GM21825 (cell line): Measurements from ENCODE around the gene HAUS8.

Experiments used
- ATAC-seq: cut with Tn5 transposase; IDR thresholded peaks from one replicate; pipeline ENCODE4 v1.9.1; 2021; ENCODE audit warnings: mild to moderate bottlenecking, moderate library complexity; ENCODE audit not compliant: unreplicated experiment

HAUS8 gene

GRCh38 chr19:17001603-17002183 lies 73.6 kb downstream of the HAUS8 start:
- ATAC-seq = no peak
